Right renal pelvis (tissue), 4 donors: Measurements from ENCODE around the gene UAP1. TPM values are rescaled to one million over a fixed set of nuclear protein-coding genes. Genes with fewer than 3 reads are reported as not detected.

Experiments
- DNase-seq, 4 donors: peaks; one replicate each; pipeline ENCODE4 v3.0.0-alpha.2; 2013; ENCODE audit warnings: low read depth in 4 of 4, low spot score in 3 of 4, missing footprints in 1 of 4
- polyA plus RNA-seq, 4 donors: library from polyadenylated mRNA; unstranded; fragments of 120-200 nt; gene quantifications; one replicate each; pipeline ENCODE4 v1.2.1, GENCODE V29; 2013; ENCODE audit not compliant: insufficient read length in 4 of 4

Gene UAP1
- 10 to 100 TPM; 32.8 to 35.3 (median 34.1) TPM for polyA plus RNA-seq

- no peak for DNase-seq
Observed at GRCh38 chr1:162561616-162562469, at the start of gene UAP1. UAP1 (plus strand) TSS chr1:162561722; CDS start chr1:162566069, 4,347 bp downstream.

- DNase-seq, result no peak
Observed at GRCh38 chr1:162527314-162527713, 34.2 kb upstream of the UAP1 start.

- no peak for DNase-seq
Observed at GRCh38 chr1:162530307-162530987, 31.1 kb upstream of the UAP1 start.

GRCh38 chr1:162530988-162531319 is 30.6 kb upstream of the UAP1 start:
- no peak for DNase-seq

GRCh38 chr1:162535501-162535900 is 26.0 kb upstream of the UAP1 start:
- DNase-seq, result no peak

GRCh38 chr1:162536511-162536910 is 25.0 kb upstream of the UAP1 start:
- no peak for DNase-seq

- no peak for DNase-seq
Observed at GRCh38 chr1:162537216-162537615, 24.3 kb upstream of the UAP1 start.

GRCh38 chr1:162538815-162539431 is 22.6 kb upstream of the UAP1 start:
- no peak for DNase-seq

GRCh38 chr1:162541619-162542141 is 19.8 kb upstream of the UAP1 start:
- no peak for DNase-seq

- no peak for DNase-seq
Observed at GRCh38 chr1:162543228-162543627, 18.3 kb upstream of the UAP1 start.

- no peak for DNase-seq
Observed at GRCh38 chr1:162548170-162548569, 13.4 kb upstream of the UAP1 start.

- no peak for DNase-seq
Observed at GRCh38 chr1:162549001-162549400, 12.5 kb upstream of the UAP1 start.

GRCh38 chr1:162550925-162551324 is 10.6 kb upstream of the UAP1 start:
- DNase-seq, result no peak

- no peak for DNase-seq
Observed at GRCh38 chr1:162551969-162552683, 9.4 kb upstream of the UAP1 start.

- DNase-seq, result no peak
Observed at GRCh38 chr1:162552684-162553252, 8.8 kb upstream of the UAP1 start.

GRCh38 chr1:162554258-162554657 is 7.3 kb upstream of the UAP1 start:
- DNase-seq, result no peak

GRCh38 chr1:162557536-162557935 is 4.0 kb upstream of the UAP1 start:
- DNase-seq, result no peak

- no peak for DNase-seq
Observed at GRCh38 chr1:162560303-162561036, 1.1 kb upstream of the UAP1 start.

- DNase-seq, result peak; percentile 91 to 94 (median 93)
Observed at GRCh38 chr1:162561037-162561615, 396 bp upstream of the UAP1 start.
